Measurements from ENCODE around the gene ATG2A. TPM values are rescaled to one million over a fixed set of nuclear protein-coding genes. Genes with fewer than 3 reads are reported as not detected.

Gene ATG2A
- total and polyA plus RNA-seq, 2 experiments from 2014 or later, result 11.7 to 18.1 TPM

DNA sequence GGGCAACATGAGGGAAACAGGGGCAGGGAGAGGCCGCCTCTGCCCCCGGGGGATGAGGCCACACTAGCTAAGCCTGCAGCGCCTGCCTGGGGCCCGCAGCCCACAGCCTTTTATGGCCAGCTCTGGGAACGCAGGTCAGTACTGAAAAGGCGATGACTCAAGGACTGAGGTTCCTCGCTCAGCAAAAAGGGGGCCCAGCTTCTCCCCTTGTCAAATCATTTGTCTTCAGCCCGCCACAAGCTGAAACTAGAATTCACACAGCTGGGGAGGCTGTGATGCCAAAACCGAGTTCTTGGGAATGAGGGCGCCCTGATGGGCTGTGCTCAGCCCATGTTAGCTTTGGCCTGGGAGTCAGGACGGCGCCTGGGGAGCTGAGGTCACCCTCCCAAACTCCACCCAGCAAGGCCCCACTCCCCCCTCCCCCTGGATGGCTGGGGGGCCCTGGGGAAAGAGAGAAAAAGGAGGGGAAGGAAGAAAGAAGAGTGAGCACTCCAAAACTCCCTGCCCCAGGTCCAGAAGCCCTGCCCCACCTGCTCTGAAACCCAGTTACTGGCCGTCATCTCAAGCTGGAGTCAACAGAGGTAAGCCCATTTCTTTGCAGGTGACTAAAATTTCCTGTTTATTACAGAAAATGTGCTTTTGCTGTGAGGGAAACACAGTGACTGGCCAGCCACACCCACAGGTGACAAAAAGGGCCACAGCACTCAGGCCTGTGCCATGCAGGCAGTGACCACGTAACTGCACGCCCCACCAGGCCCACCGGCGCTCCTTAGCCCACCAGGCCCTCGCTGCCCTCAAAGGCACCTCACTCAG lies 52.3 kb downstream of the ATG2A start:
- Histone ChIP-seq H3K27me3 (no peaks in the 10 kb centered on the region), H3K9me3 (ENCODE audit: low read depth) (no peaks in the 10 kb centered on the region), H3K4me3 (no peak overlapping the region), H2AFZ (no peak overlapping the region), H3K79me2 (peaks cover 97% of the 10 kb centered on the region), H3K4me1 (ENCODE audit: insufficient read depth) (peaks cover 46% of the 10 kb centered on the region), H4K20me1 (ENCODE audit: insufficient read depth, poor library complexity, severe bottlenecking) (peaks cover 7% of the 10 kb centered on the region), H3K4me2 (peak overlapping the region; percentile 67), H3K9me2 (replicated peaks; ENCODE audit: insufficient read depth) (no peaks in the 10 kb centered on the region), H3K27ac (peak overlapping the region; percentile 92), H3K36me3 (replicated peaks; ENCODE audit: insufficient read depth, low read depth) (no peaks in the 10 kb centered on the region)
- DNase-seq (ENCODE audit: low spot score), result peak; percentile 85
- TF ChIP-seq EZH2phosphoT487 (IDR thresholded peaks at IDR 0.05; ENCODE audit: low read depth, severe bottlenecking, unreplicated experiment) (no peak), EZH2 (IDR thresholded peaks at IDR 0.05; ENCODE audit: borderline replicate concordance) (no peak), CTCF (IDR thresholded peaks at IDR 0.05; ENCODE audit: poor library complexity) (no peak)
- 67% methylated on average over 16 of the region's 18 CpGs for WGBS (ENCODE audit: low lambda C conversion rate, missing lambda C conversion rate)

GRCh38 chr11:64864135-64864472 lies 52.9 kb downstream of the ATG2A start:
- Histone ChIP-seq H4K20me1 (ENCODE audit: insufficient read depth, poor library complexity, severe bottlenecking) (peaks cover 4% of the 10 kb centered on the region), H3K27me3 (no peaks in the 10 kb centered on the region), H3K4me1 (ENCODE audit: insufficient read depth) (peaks cover 40% of the 10 kb centered on the region), H3K27ac (peak overlapping the region; percentile 92), H3K79me2 (peaks cover 97% of the 10 kb centered on the region), H3K4me3 (no peak overlapping the region), H3K4me2 (peak overlapping the region; percentile 67), H2AFZ (no peak overlapping the region), H3K36me3 (replicated peaks; ENCODE audit: insufficient read depth, low read depth) (no peaks in the 10 kb centered on the region), H3K9me2 (replicated peaks; ENCODE audit: insufficient read depth) (no peaks in the 10 kb centered on the region), H3K9me3 (ENCODE audit: low read depth) (no peaks in the 10 kb centered on the region)
- 78% methylated on average over 9 of the region's 9 CpGs for WGBS (ENCODE audit: low lambda C conversion rate, missing lambda C conversion rate)
- TF ChIP-seq EZH2phosphoT487 (IDR thresholded peaks at IDR 0.05; ENCODE audit: low read depth, severe bottlenecking, unreplicated experiment) (no peak), EZH2 (IDR thresholded peaks at IDR 0.05; ENCODE audit: borderline replicate concordance) (no peak), CTCF (IDR thresholded peaks at IDR 0.05; ENCODE audit: poor library complexity) (no peak)
- DNase-seq (ENCODE audit: low spot score), result no peak

DNA sequence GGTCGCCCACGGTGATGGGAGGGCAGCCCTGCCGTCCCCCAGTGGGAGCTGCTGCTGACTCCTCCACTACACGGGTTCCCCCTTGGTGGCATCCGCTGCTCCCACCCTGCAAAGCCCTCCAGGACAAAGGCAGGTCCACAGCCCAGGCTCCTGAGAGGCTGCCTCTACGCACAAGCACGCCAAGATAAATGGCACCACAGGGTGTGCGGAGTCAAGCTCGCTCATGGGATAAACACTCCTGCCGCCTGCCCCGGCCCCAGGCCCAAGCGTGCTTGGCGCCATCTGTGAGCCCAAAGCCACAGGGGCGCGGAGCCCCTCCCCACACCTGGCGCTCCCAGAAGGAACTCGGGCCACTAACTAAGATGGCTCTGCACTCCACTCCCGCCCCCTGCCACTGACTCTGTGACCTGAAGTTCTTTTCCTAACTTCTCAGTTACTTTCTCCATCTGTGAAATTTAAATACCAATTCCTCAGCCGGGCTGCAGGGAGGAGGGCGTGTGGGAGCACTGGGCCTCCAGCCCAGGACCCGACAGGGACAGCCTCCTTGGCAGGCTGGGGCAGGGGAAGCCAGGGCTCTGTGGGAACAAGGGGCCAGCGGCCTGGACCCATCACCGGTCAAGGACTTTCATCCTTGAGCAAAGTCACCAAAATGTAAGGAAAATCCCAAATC lies 53.5 kb downstream of the ATG2A start:
- Histone ChIP-seq H3K27ac (peak overlapping the region; percentile 92), H3K4me1 (ENCODE audit: insufficient read depth) (peaks cover 35% of the 10 kb centered on the region), H3K36me3 (replicated peaks; ENCODE audit: insufficient read depth, low read depth) (no peaks in the 10 kb centered on the region), H2AFZ (no peak overlapping the region), H4K20me1 (ENCODE audit: insufficient read depth, poor library complexity, severe bottlenecking) (peaks cover 4% of the 10 kb centered on the region), H3K27me3 (no peaks in the 10 kb centered on the region), H3K9me2 (replicated peaks; ENCODE audit: insufficient read depth) (no peaks in the 10 kb centered on the region), H3K9me3 (ENCODE audit: low read depth) (no peaks in the 10 kb centered on the region), H3K4me3 (no peak overlapping the region), H3K79me2 (peaks cover 95% of the 10 kb centered on the region), H3K4me2 (peak overlapping the region; percentile 67)
- DNase-seq (ENCODE audit: low spot score), result no peak
- WGBS (ENCODE audit: low lambda C conversion rate, missing lambda C conversion rate), result 89% methylated on average over 23 of the region's 23 CpGs
- TF ChIP-seq CTCF (IDR thresholded peaks at IDR 0.05; ENCODE audit: poor library complexity), result no peak
- TF ChIP-seq EZH2phosphoT487 (IDR thresholded peaks at IDR 0.05; ENCODE audit: low read depth, severe bottlenecking, unreplicated experiment), result no peak
- TF ChIP-seq EZH2 (IDR thresholded peaks at IDR 0.05; ENCODE audit: borderline replicate concordance), result no peak
